GM19395 (cell line): ENCODE measurements around the gene WDR45.
A peak's percentile ranks its signal among the peaks of the same experiment; 100 is the strongest.
"Not testable (repeated sequence)": the region's sequence is repeated elsewhere in the genome, so short reads cannot be mapped to it uniquely, and the experiment has no call there.

ENCODE experiments used
- ATAC-seq: cut with Tn5 transposase; IDR thresholded peaks from one replicate; pipeline ENCODE4 v1.9.1; 2021; ENCODE audit warnings: mild to moderate bottlenecking, moderate library complexity; ENCODE audit not compliant: unreplicated experiment

Gene WDR45

GRCh38 chrX:49079489-49080428 lies at the start of gene WDR45:
Gene WDR45, minus strand, starts transcription at chrX:49079887. Its CDS starts 1,792 bp downstream, at chrX:49078095.
- peak; percentile 78 for ATAC-seq

DNA sequence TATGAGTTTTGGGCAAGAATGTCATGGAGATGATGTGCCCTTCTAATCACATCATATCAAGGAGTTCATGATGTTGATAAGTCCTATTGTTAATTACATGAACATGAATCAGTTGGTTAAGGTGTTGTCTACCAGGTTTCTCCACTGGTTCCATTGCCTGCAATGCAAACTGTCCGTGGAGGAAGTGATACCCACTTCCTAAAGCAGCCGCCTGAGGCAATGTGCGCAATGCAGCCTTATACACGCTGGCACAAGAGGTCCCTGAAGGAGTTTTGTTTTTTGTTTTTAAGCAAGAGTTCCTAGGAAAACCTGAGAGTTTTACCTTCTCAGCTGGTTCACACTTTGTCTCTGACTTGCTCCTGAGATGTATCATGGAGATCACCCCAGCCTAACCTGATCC lies 49.7 kb upstream of the WDR45 start:
- ATAC-seq = no peak

DNA sequence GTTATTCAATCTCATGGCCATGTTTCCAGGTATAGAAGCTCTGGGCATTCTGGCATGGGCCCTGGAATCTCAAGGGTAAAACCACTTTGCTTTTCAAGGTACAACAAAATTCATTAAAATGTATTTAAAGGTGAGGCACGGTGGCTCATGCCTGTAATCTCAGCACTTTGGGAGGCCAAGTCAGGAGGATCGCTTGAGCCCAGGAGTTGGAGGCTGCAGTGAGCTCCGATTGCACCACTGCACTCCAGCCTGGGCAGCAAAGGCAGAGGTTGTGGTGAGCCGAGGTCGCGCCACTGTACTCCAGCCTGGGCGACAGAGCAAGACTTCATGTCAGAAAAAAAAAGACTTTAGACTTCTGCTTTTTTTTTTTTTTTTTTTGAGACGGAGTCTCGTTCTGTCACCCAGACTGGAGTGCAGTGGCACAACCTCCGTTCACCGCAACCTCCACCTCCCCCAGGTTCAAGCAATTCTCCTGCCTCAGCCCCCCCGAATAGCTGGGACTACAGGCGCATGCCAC lies 48.1 kb upstream of the WDR45 start:
- not testable (repeated sequence) for ATAC-seq

DNA sequence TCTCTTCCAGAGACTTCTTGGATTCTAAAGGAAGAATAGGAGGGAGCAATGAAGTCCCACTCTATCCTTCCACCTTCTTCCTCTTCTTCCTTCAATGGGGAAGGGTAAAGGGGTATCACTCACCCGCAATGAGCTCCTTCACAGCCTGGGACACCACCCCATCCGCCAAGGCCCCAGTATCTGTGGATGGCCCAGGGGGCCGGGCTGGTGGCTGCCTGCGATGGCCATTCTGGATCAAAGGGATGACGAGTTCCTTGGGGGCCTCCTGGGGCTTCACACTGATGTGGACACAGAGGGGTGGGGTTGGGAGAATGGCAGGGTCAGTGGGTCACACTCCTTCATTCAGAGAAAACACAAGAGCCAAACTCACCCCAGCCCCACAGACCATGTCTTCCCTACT lies 42.8 kb upstream of the WDR45 start:
- no peak for ATAC-seq

DNA sequence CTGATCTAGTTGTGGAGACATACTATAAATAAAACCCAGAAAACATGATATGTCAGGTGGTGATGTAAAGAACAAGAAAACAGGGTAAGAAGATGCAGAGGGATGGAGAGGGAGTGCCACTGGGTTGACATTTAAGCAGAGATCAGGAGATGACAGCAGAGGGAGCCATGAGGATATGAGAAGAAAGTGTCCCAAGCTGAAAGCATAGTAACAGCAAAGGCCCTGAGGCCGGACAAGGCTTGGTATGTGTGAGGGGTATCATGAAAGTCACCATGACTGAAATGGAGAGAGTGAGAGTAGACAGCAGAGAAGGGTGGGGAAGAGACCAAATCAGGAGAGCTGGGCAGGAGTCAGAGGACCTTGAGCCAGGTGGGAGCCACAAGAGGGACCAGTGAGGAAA lies 40.4 kb upstream of the WDR45 start:
- no peak for ATAC-seq

DNA sequence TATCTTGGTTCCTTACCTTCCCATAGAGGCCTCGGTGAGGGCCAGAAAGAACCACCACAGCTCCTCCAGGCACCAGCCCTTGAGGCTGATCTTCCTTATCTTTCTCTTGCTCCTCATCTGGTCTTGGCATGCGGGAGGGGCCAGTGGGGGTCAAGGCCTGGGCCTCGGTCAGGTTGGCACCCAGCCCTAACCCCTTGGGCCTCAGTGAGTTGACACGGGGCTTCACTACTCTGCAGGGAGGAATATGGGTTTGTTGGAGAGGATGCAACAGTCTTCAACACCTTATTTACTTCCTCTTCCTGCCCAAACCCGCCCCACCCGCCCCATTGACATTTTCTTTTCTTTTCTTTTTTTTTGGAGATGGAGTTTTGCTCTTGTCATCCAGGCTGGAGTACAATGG lies 37.9 kb upstream of the WDR45 start:
- ATAC-seq = no peak

GRCh38 chrX:49116716-49117115 lies 37.0 kb upstream of the WDR45 start:
- ATAC-seq = no peak

DNA sequence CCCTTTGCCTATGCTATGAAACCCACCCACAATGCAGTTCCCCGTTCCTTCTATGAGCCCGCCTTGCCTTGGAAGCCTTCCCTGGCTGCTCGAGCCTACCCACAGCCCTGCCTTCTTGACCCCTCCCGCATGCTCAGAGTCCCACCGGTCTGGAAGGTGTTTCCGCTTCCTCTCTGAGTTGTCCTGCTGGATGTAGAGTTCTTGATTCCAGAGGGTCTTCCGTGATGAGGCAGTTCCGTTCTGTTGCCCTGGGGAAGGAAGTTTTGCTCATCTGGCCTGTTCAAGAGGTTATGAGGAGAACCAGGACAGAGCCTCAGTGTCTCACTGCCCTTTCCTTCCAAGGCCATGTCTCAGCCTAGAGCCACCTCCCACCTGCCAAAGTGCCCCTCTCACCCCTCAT lies 36.4 kb upstream of the WDR45 start:
- ATAC-seq = no peak

GRCh38 chrX:49111791-49112190 lies 32.1 kb upstream of the WDR45 start:
- ATAC-seq = no peak

- ATAC-seq = no peak
These were observed 30.7 kb upstream of the WDR45 start for GRCh38 chrX:49110417-49110816.

- ATAC-seq = no peak
These were observed 29.0 kb upstream of the WDR45 start for GRCh38 chrX:49108641-49109040.

- no peak for ATAC-seq
These were observed 27.2 kb upstream of the WDR45 start for GRCh38 chrX:49106930-49107329.

DNA sequence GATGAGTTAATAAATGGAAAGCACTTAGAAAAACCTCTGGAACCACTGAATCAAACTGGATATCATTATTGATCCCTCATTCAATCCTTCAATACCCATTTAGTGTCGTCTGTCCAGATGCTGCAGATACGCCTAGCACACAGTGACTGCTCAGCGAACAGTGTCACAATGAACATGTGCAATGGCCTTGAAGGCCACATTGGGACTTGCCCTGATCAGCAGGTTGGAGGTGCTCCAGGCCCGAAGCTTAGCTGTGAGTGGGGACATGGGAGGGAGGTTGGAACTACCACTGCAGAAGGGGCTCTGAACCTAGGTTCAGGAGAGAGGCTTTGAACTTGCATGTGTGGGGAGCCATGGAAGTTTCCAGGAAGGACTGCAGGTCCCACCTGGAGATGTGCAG lies 26.6 kb upstream of the WDR45 start:
- ATAC-seq = no peak

GRCh38 chrX:49103637-49104036 lies 23.9 kb upstream of the WDR45 start:
- no peak for ATAC-seq

DNA sequence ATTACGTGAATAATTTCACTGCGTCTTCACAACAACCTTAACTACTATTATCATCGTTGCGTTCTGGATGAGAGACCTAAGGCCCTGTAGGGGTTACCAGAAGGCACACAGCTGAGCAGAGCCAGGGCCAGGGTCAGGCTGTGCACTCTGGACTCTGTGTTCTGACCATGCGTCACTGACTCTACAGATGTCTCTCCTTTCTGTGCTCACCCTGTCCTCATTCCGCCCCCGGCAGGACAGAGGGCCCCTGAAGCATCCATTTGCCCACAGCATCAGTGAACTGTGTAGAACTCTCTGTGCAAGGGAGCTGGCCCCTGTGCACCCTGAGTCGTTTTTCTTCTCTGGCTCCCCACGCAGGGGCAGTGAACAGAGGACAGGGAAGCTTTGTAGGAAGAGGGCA lies 22.5 kb upstream of the WDR45 start:
- no peak for ATAC-seq

- peak; percentile 22 for ATAC-seq
These were observed 21.9 kb upstream of the WDR45 start for GRCh38 chrX:49101629-49101984.

GRCh38 chrX:49100704-49101628 lies 21.3 kb upstream of the WDR45 start:
- ATAC-seq = peak; percentile 95

- ATAC-seq = no peak
These were observed 16.7 kb upstream of the WDR45 start for GRCh38 chrX:49096419-49096818.

DNA sequence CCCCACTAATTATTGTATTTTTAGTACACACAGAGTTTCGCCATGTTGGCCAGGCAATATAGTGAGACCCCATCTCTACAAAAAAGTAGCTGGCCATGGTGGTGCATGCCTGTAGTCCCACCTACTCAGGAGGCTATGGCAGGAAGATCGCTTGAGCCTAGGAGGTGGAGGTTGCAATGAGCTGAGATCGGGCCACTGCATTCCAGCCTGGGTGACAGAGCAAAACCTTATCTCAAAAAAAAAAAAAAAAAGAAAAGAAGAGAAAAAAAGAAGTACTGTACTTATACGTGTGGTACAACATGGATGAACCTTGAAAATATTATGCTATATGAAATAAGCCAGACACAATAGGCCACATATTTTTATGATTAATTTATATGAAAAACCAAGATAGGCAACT lies 9.9 kb upstream of the WDR45 start:
- ATAC-seq = no peak

DNA sequence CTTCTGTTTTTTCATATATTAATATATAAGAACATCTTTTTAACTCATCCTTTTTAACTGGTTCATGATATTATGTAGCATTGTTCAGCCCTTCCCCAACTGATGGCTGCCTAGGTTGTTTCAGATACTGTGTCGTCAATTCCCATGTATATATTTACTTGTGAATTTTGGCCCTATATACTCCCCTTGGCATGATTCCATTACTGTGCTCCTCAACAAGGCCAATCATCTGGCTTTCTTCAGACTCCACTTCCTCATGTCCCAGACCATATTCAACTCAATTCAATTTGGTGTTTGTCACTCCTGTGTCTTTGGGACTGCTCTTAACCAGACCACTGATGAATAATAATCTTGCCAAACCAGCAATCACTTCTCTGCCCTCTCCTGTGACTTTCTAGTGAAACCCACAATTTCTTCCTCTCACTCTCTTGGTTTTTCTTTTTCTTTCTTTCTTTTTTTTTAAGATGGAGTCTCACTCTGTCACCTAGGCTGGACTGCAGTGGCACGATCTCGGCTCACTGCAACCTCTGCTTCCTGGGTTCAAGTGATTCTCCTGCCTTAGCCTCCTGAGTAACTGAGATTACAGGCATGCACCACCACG lies 2.7 kb upstream of the WDR45 start:
- no peak for ATAC-seq

- no peak for ATAC-seq
These were observed 1.7 kb downstream of the WDR45 start for GRCh38 chrX:49077941-49078340.
